WTC11 (cell line): Measurements from ENCODE around the gene RABEP1.

Experiments
- AFF4 ChIP-seq: sonication (generic); formaldehyde crosslinking; IDR thresholded peaks from 2 replicates; pipeline ENCODE4 v1.8.1; 2023; ENCODE audit warnings: mild to moderate bottlenecking, missing genetic modification reagents, borderline replicate concordance
- ARID4B ChIP-seq: sonication (generic); formaldehyde crosslinking; IDR thresholded peaks from 2 replicates; pipeline ENCODE4 v1.8.0; 2023; ENCODE audit warnings: missing genetic modification reagents, mild to moderate bottlenecking, borderline replicate concordance
- CREM ChIP-seq: sonication (generic); formaldehyde crosslinking; IDR thresholded peaks from 2 replicates; pipeline ENCODE4 v1.8.1; 2022; ENCODE audit warnings: mild to moderate bottlenecking, missing genetic modification reagents, moderate library complexity
- CTCF ChIP-seq: fragments of 200-600 bp; IDR thresholded peaks from 2 replicates; pipeline ENCODE4 v1.8.0; 2022; ENCODE audit warnings: antibody characterized with exemption
- ETV6 ChIP-seq: sonication (generic); formaldehyde crosslinking; IDR thresholded peaks from 2 replicates; pipeline ENCODE4 v1.8.1; 2022; ENCODE audit warnings: mild to moderate bottlenecking, missing genetic modification reagents
- MAX ChIP-seq: sonication (generic); formaldehyde crosslinking; IDR thresholded peaks from 2 replicates; pipeline ENCODE4 v1.8.0; 2022; ENCODE audit warnings: mild to moderate bottlenecking, missing genetic modification reagents
- NR1H2 ChIP-seq: sonication (generic); formaldehyde crosslinking; IDR thresholded peaks from 2 replicates; pipeline ENCODE4 v1.9.0; 2021; ENCODE audit warnings: mild to moderate bottlenecking, moderate library complexity, missing genetic modification reagents
- USF2 ChIP-seq: sonication (generic); formaldehyde crosslinking; IDR thresholded peaks from 2 replicates; pipeline ENCODE4 v1.8.1; 2023; ENCODE audit warnings: mild to moderate bottlenecking, missing genetic modification reagents, moderate library complexity
- ZNF512 ChIP-seq: sonication (generic); formaldehyde crosslinking; IDR thresholded peaks from 2 replicates; pipeline ENCODE4 v1.8.1; 2022; ENCODE audit warnings: missing genetic modification reagents, borderline replicate concordance

- no peak for TF ChIP-seq CTCF
- TF ChIP-seq AFF4: no peak
- no peak for TF ChIP-seq MAX
- no peak for TF ChIP-seq ARID4B (CRISPR knock-in tag)
- no peak for TF ChIP-seq CREM
- TF ChIP-seq ETV6 (CRISPR knock-in tag): no peak
- no peak for TF ChIP-seq NR1H2 (CRISPR knock-in tag)
- TF ChIP-seq USF2 (CRISPR knock-in tag): no peak
- TF ChIP-seq ZNF512 (CRISPR knock-in tag): no peak
Measured at GRCh38 chr17:5418858-5419355, 136.8 kb downstream of the RABEP1 start.
